ENCODE measurements around the gene SORCS2. TPM values are rescaled to one million over a fixed set of nuclear protein-coding genes. Genes with fewer than 3 reads are reported as not detected.

The SORCS2 gene
- total RNA-seq, 1 donor from 2014 or later = 6.9 TPM

DNA sequence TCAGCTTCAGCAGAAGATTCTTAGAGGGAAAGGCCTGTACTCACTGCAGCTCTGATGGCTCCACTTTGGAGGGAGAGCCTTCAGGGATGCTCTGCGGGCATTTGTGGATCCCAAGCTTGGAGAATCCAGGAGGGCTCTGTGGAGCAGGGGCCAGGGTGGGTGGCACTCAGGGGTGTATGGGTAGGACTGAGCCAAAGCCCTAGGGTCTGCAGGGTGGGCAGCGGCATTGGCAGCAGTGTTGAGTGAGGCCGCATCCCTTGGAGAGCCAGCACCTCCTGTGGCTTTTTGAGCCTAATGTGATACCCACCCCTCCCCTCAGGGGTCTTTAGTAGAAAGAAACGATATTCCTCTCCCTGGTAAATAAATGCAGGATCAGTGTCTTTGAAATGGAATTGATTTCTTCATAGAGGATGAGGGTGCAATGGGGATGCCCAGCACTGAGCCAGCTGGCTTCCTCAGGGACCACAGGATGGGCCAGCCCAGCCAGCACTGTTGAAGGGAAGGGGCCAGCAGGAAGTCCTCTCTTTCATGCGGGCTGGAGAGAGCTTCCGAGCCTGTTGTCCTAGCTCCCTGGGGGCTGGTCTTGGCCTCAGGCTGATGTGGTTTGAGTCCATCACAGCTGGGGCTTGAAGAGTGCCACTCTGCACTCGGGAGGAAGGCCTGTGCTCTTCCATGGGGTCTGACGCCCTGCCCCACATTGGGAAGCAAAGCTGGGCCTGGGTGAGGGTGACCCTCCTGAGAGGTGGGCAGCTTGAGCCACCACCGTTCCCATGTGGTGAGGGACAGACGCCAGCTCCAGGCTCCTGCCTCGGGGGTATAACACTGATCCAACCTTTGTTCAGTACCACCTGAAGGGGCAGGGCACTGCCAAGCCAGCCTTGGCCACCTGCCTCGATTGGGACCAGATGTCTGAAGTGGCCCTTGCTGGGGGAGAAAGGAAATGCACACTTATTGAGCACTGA is 192.9 kb downstream of the SORCS2 start:
- intact Hi-C loops (cut with DNase I) = no loop called here
- peak; percentile 49 for DNase-seq (ENCODE audit: low spot score)

DNA sequence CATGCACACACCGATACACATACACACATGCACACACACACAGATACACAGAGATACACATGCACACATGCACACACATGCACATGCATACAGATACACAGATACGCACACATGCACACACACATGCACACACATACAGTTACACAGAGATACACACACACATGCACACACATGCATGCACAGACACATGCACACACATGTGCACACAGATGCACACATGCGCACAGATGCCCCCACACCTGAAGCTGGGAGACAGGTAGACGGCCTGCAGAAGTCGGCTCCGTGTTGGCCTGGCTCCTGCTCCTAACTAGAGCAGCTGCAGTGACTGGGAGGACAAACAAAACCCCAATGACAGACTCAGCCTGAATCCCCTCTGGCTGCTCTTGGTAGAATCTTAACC is 195.6 kb downstream of the SORCS2 start:
- DNase-seq (ENCODE audit: low spot score) = peak; percentile 62
- intact Hi-C loops (cut with DNase I) = no loop called here

DNA sequence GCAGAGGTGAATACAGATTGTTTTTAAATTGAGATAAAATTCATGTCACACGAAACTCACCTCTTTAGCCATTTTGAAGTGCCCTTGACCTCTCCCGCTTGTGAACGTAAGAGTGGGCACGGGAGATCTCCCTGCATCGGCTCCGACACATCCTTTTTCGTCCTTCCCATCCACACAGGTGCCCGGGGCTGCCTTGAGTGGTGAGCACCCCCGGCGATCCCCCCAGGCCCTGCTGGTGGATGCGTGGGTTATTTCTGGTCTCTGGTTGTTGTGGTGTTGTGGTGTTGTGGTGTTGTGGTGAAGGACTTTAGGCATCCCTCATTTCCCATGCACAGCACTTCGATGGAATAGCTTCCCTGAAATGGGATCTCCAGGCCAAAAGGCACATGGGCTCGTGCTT is 196.3 kb downstream of the SORCS2 start:
- no peak for DNase-seq (ENCODE audit: low spot score)
- intact Hi-C loops (cut with DNase I) = no loop called here

DNA sequence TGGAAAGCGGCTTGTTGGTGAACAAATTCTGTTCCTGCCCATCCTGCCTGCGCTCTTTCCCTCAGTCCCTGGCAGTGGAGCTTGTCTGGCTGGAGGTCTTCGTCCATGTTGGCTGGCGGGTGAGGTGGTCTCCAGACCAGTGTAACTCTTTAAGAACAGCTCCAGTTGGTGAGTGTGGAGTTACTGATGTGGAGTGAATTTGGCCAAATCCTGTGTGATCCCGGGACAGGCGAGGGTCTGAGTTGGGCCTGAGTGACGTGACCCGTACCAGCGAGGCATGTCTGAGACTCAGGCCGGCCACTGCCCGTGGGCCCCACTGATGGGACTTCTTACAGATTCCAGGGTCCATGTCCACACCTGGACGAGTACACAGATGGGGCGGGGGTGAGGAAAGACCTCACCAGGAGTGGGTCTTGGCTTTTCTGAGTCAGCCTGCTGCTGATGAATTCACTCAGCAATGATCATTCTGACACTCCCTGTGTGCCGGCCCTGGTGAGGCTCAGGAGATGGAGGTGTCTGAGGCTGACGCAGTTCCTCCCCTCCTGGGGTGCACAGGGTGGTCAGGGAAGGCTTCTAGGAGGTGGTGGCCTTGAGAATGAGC is 196.9 kb downstream of the SORCS2 start:
- peak; percentile 71 for DNase-seq (ENCODE audit: low spot score)

DNA sequence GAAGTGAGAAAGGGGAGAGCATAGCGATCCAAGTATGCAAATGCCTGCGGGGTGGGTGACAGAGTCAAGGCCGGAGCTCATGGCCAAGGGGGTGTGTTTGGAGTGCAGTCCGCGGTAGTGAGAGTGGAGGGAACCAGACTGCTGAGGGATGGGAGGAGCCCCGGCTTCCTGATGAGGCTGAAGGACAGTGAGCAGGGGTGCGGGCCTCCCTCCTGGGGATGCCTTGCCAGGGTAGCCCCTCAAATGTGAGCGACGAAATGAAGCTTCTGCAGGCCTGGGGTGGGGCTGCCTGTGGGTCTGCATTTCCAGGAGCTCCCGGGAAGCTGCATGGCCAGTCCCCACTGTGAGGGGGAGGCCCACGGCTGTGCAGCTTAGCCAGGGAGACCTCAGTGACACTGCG is 197.4 kb downstream of the SORCS2 start:
- intact Hi-C loops (cut with DNase I) = no loop called here
- DNase-seq (ENCODE audit: low spot score) = peak; percentile 39

More for the DNA sequence above, 196.9 kb downstream of the SORCS2 start:
- intact Hi-C loops (cut with DNase I) = no loop called here

DNA sequence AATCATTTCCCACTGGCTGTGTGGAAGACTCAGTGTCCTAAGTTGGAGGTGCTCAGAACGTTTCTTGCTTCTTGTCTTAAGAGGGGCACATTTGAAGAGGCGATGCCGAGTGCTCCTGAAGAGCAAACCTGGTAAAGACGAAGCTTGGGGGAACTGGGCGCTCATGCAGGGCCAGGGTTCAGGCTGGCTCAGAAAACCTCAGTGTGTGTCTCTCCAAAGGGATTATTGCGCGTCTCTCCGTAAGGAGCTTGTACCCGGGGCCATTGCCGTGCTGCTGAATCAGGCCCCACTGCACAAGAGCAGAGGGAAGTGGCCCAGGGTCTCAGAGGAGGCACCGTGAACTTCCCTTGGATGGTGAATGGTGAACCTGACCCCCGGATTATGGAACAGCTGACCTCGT is 198.0 kb downstream of the SORCS2 start:
- intact Hi-C loops (cut with DNase I) = no loop called here
- peak; percentile 49 for DNase-seq (ENCODE audit: low spot score)

DNA sequence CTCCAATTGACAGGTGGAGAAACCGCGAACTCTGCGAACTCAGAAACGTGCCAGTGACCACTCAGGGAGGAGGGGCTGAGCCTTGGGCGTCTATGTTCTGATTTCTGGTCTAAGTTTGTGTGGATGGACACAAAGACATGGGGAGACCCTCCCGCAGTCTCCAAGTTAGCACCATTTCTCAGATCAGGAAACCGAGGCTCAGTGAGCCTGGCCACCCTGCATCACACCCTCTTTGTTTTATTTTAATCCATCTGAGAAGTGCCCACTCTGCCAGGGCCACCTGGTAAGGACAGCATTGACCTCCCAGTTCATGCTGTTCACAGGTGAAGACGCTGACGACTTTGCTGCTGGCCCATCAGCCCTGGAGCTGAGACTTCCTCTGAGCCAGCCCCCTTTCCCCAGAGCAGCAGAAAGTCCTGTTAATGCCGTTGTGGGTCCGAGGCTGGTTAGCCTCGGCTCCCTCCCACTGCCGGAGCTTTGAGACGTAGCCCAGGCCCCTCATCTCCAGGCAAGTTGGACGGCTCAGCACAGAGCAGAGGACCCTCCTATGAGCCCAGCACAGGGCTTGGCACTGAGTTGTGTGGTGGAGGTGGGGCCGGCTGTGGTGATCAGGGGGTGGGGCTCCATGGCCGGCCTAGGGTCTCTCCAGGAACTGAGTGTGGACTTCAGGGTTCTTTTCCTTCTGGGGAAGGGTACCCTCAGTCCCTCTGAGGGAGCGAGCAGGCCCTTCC is 198.7 kb downstream of the SORCS2 start:
- intact Hi-C loops (cut with DNase I) = no loop called here
- peak; percentile 59 for DNase-seq (ENCODE audit: low spot score)

DNA sequence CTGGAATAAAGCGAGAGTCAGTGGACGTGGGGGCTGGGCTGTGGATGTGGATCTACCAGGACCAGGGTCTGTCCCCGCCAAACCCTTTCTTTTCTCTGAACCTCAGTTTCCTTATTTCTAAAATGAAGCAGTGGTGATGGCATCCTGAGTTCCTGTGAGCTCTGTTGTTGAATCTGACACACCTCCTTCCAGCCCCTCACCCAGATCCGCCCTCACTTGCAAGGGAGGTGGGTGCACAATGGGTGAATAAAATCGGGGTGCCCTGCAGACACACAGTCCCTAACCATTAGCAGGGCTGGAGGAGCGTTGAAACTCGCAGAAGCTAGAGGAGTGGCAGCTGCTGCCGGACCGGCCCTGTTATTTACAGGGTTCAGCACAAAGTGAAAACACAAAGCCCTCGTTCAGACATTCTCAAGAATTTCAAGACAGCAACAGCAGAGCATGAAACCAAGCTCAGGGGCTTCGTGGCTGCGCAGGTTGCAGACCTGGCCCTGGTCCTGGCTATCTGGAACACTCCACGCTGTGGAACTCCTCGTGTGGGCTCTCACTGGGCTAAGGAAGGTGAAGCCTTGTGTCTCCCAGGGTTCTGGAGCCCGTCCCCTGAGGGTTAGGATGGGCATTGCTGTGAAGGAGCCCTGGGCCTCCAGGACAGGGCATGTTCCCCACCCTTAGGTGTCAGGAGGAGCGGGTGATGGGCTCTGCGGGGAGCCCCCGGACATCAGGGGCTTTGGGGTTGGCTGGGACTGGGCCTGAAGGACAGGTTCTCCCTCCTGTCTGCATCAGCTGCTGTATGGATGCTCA is 199.5 kb downstream of the SORCS2 start:
- peak; percentile 61 for DNase-seq (ENCODE audit: low spot score)
- intact Hi-C loops (cut with DNase I) = no loop called here

DNA sequence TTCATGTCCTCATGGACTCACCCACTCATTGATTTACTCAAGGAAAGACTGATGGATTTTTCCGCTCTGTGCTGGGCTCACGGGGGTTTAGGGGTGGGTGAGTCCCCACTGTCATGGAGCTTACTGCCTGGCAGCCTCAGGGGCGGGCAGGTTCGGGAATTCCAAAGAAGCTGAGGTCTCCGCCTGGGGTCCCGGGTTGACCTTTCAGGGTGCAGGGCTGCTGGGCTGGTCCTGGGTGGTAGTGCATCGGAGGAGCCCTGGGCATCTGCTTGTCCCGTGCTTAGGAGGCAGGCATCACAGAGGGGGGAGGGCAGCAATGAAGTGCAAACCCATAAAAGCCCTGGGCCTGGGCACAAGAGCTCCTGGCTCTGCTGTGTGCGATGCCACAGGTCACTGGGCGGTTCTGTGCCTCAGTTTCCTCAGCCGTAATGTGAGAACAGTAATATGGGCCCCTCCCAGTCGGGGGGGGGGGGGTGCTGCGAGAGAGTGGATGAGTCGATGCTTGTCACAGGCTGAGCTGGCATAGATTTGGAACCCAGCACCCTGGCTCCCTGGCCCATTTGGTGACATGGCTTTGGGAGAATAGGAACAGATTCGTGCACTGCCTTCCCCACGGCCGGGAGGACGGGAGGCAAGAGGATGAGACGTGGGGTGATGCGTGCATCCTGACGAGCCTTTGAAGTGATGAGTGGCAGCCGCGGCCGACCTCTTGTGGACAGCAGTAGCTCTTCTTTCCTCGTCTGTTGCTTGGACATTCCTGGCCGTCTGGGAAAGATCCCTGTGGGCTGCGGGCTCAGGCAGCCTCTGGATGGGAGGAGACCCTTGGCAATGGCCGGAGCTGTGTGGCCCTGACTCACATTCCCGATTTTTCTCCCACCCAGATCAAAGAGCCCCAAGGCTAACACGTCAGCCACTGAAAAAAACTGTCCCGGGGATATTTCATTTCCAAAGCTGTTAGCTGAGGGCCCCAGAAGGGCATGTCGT is 200.4 kb downstream of the SORCS2 start:
- DNase-seq (ENCODE audit: low spot score) = peak; percentile 38
- intact Hi-C loops (cut with DNase I) = no loop called here

DNA sequence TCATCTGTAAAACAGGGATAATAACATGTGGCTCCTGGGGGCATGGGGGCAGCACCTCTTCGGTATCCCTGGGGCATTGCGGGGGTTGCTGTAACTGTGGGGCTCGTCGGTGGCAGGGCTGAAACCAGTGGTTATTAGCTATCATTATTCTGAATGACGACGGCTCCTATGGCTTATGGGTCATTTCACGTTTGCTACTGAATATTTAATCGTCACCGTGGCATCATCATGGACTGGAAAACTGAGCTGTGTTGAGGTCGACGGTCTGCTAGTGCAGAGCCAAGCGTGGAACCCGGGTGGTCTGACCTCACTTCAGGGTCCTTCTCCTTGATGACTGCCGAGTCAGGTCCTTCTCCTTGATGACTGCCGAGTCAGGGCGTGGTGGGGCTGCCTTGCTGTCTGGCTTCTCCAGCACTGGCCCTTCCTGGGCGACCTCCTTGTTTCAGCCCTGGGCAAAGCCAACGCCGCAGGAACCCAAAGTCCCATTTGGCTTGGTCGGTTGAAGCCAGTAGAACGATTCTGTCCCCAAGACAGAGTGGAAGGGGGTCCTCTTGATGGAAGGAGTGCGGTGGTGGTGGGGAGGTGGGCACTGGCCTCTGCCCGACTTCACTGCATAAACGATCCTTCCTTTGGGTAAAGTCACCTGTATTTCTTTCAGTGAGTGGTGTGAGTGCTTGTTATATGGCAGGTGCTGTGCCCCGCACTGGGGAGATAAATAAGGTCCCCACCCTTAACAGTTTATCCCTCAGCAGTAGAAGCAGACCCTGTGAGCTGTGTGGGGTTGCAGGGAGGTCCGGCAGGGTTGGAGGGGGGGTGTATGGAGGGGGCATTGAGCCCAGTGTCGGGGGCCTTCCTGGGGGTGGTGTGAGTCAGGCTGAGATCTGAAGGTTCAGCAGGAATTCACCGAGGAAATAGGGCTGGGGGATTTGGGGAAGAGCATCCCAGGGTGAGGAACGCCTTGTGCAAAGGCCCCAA is 201.6 kb downstream of the SORCS2 start:
- intact Hi-C loops (cut with DNase I) = no loop called here

DNA sequence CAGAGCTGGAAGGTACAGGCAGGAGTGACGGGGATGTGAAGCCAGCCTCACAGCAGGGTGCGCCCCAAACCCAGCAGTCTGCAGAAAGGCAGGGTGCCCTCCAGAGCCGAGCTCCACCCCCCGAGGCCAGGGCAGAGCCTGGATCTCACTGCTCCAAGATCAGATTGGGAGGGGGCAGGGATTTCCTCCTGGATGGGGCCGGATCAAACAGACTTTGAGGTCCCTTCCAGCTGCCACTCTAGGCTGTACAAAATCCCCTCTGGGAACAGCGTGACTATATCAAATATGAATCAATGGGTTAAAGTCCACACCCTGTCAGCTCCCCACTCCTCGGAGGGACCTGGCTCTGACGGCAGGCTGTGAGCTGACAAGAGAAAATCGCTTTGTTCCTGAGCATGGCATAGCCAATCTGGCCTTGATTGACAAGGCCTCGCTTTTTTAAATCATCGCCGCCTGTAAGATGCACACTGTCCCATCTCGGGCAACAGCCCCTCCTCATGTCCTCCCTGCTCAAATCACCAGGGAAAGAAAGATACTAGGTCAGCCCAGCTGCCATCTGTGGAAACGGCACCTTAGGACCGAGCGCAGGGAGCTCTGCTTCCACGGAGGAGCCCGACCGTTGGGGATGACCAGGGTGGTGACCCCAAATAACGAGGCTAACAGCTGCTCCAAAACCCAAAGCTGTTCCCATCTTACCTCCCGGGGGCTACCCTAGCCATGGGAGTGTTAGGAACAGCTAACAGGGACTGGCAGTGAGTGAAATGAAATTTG is 202.5 kb downstream of the SORCS2 start:
- intact Hi-C loops (cut with DNase I) = no loop called here
- peak; percentile 59 for DNase-seq (ENCODE audit: low spot score)

More for the DNA sequence above, 201.6 kb downstream of the SORCS2 start:
- DNase-seq (ENCODE audit: low spot score) = peak; percentile 39

DNA sequence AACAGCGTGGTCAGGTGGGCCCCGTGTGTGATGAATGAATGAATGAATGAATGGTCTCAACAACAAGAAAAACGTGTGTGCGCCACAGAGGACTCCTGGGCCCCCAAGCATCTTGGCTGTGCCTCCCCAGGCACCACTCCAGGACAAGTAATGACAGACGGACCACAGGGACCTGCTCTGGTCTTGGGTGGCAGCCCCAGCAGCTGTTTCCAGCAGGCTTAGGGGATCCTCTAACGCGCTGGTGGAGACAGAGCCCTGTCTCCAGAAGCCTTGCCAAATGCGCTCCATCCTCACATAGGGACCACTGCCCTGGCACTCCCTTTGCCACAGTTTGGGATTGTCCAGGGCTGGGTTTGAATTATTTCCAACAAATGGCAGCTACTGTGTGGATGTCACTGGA is 203.3 kb downstream of the SORCS2 start:
- intact Hi-C loops (cut with DNase I) = no loop called here
- peak; percentile 57 for DNase-seq (ENCODE audit: low spot score)

DNA sequence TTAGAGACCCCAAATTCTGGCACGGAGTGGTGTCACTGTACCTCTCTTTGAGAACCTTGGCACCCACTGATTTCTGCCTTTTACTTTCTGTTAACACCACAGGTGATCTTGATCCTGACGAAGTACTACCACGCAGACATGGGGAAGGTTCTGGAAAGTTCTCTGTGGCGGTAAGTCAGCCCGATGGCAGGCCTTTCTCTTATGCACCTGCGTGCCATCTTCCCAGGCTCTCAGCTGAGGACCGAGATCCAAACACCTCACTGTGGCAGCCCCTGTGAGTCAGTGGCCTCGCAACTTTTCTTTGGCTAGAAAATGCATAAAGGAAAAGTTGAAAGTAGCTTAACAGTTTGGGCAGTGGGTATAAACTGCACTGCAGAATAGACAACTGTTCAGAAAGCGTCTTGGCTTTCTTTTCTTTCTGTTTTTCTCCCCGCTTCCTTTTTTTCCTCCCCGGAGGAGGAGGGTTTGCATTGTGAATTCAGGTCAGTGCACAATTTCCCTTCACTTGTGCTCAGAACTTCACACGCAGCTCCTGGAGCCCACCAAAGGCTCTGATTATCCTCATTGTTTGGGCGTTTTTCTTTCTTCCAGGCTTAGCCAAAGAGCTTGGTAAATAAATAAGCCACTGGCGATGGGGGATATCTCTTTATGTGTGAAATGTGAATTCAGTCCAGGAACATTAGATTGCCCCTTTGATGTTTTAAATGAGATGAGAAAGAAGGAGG is 204.0 kb downstream of the SORCS2 start:
- intact Hi-C loops (cut with DNase I) = no loop called here
- peak; percentile 70 for DNase-seq (ENCODE audit: low spot score)

DNA sequence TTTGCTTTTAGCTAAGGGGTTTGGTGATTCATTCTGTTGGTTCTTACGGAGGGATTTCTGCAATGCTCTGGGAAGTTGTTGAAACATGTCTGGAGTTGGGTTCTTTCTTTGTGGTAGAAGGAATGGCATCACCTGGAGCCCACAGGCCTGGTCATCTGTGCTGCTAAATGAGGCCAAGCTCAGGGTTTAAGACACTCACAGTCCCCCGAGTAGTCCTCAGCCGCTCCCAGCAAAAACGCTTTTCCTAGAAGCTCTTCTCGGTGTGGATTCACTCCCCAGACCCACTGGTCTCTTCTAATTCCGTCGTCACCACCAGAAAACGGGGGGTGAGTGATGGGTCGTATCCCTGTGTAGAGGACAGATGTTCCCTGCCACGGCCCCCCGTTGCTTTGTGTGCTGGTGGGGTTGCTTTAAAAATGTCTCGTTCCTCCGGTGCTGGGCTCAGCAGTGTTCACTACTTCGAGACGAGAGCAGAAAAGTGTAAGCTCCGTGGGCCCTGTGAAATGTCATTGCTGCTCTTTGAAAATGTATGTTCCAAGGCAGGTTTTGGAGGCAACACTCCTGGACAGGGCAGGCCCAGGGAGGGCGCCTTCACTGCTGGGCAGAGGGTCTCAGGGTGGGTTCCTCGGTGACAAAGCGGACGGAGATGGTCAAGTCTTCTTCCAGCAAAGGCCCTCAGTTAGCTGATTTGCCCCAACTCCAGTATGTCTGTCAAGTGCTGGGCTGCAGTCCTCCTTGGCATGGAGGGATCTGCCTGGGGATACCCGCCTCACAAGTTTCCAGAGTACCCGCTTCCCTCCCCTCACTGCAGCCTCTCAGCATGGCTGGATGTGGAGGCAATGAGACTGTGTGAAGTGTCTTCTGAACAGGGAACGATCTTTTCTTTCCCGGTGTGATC is 205.1 kb downstream of the SORCS2 start:
- intact Hi-C loops (cut with DNase I) = no loop called here
- peak; percentile 70 for DNase-seq (ENCODE audit: low spot score)

DNA sequence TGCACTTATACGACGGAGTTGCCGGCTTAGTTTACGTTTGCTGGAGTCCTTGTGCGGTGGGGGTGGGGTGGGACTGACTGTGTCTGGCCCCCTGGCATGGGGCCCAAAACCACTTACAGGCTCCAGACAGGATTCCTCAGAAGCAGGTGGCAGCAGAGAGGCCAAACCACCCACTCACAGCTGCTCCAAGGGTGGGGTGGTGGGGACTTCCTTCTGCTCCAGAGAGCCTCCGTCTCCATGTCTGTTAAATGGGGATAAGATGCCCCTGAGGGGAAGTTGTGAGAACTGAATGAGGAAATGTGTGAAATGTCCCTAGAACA is 205.7 kb downstream of the SORCS2 start:
- intact Hi-C loops (cut with DNase I) = no loop called here
- DNase-seq (ENCODE audit: low spot score) = peak; percentile 74

Data from cardiac septum (tissue), 1 donor.